ENCODE data around the gene RMI2.

RMI2 gene

GRCh38 chr16:11313493-11314308 is 31.6 kb upstream of the RMI2 start:
- Histone ChIP-seq H3K9ac (ENCODE audit: low read length) (no peak overlapping the region), H3K4me1 (ENCODE audit: control insufficient read depth, low read depth, low read length) (peaks cover 41% of the 10 kb centered on the region), H3K27me3 (ENCODE audit: control insufficient read depth, insufficient read depth, low read length) (no peaks in the 10 kb centered on the region), H3K9me3 (ENCODE audit: control insufficient read depth, low read depth, low read length) (no peaks in the 10 kb centered on the region), H3K27ac (ENCODE audit: low read length) (peak overlapping the region; percentile 1), H3K4me3 (ENCODE audit: low read length) (peak overlapping the region; percentile 3), H3K36me3 (ENCODE audit: control insufficient read depth, low read depth, low read length) (no peaks in the 10 kb centered on the region)

- H3K27me3 ChIP-seq (ENCODE audit: control insufficient read depth, insufficient read depth, low read length), result no peaks in the 10 kb centered on the region
- peaks cover 41% of the 10 kb centered on the region for H3K4me1 ChIP-seq (ENCODE audit: control insufficient read depth, low read depth, low read length)
- H3K4me3 ChIP-seq (ENCODE audit: low read length), result no peak overlapping the region
- H3K27ac ChIP-seq (ENCODE audit: low read length), result no peak overlapping the region
- H3K36me3 ChIP-seq (ENCODE audit: control insufficient read depth, low read depth, low read length), result no peaks in the 10 kb centered on the region
- H3K9me3 ChIP-seq (ENCODE audit: control insufficient read depth, low read depth, low read length), result no peaks in the 10 kb centered on the region
- H3K9ac ChIP-seq (ENCODE audit: low read length), result no peak overlapping the region
These were observed 30.9 kb upstream of the RMI2 start for GRCh38 chr16:11314309-11314894.

- no peak overlapping the region for H3K27ac ChIP-seq (ENCODE audit: low read length)
- peak overlapping the region; percentile 56 for H3K9ac ChIP-seq (ENCODE audit: low read length)
- H3K4me1 ChIP-seq (ENCODE audit: control insufficient read depth, low read depth, low read length), result peaks cover 41% of the 10 kb centered on the region
- H3K9me3 ChIP-seq (ENCODE audit: control insufficient read depth, low read depth, low read length), result no peaks in the 10 kb centered on the region
- no peaks in the 10 kb centered on the region for H3K27me3 ChIP-seq (ENCODE audit: control insufficient read depth, insufficient read depth, low read length)
- no peaks in the 10 kb centered on the region for H3K36me3 ChIP-seq (ENCODE audit: control insufficient read depth, low read depth, low read length)
- H3K4me3 ChIP-seq (ENCODE audit: low read length), result no peak overlapping the region
These were observed 29.7 kb upstream of the RMI2 start for GRCh38 chr16:11315510-11315909.

GRCh38 chr16:11316331-11317015 is 28.8 kb upstream of the RMI2 start:
- H3K4me1 ChIP-seq (ENCODE audit: control insufficient read depth, low read depth, low read length), result peaks cover 41% of the 10 kb centered on the region
- no peaks in the 10 kb centered on the region for H3K27me3 ChIP-seq (ENCODE audit: control insufficient read depth, insufficient read depth, low read length)
- H3K9me3 ChIP-seq (ENCODE audit: control insufficient read depth, low read depth, low read length), result no peaks in the 10 kb centered on the region
- peak overlapping the region; percentile 56 for H3K9ac ChIP-seq (ENCODE audit: low read length)
- peak overlapping the region; percentile 74 for H3K27ac ChIP-seq (ENCODE audit: low read length)
- H3K4me3 ChIP-seq (ENCODE audit: low read length), result peak overlapping the region; percentile 47
- H3K36me3 ChIP-seq (ENCODE audit: control insufficient read depth, low read depth, low read length), result no peaks in the 10 kb centered on the region

GRCh38 chr16:11318817-11319216 is 26.4 kb upstream of the RMI2 start:
- no peaks in the 10 kb centered on the region for H3K27me3 ChIP-seq (ENCODE audit: control insufficient read depth, insufficient read depth, low read length)
- H3K9me3 ChIP-seq (ENCODE audit: control insufficient read depth, low read depth, low read length), result no peaks in the 10 kb centered on the region
- no peak overlapping the region for H3K9ac ChIP-seq (ENCODE audit: low read length)

GRCh38 chr16:11319529-11320146 is 25.6 kb upstream of the RMI2 start:
- H3K4me1 ChIP-seq (ENCODE audit: control insufficient read depth, low read depth, low read length), result peaks cover 18% of the 10 kb centered on the region
- no peaks in the 10 kb centered on the region for H3K36me3 ChIP-seq (ENCODE audit: control insufficient read depth, low read depth, low read length)
- H3K27me3 ChIP-seq (ENCODE audit: control insufficient read depth, insufficient read depth, low read length), result no peaks in the 10 kb centered on the region
- no peak overlapping the region for H3K4me3 ChIP-seq (ENCODE audit: low read length)
- no peaks in the 10 kb centered on the region for H3K9me3 ChIP-seq (ENCODE audit: control insufficient read depth, low read depth, low read length)
- no peak overlapping the region for H3K27ac ChIP-seq (ENCODE audit: low read length)
- no peak overlapping the region for H3K9ac ChIP-seq (ENCODE audit: low read length)

More at GRCh38 chr16:11318817-11319216, 26.4 kb upstream of the RMI2 start:
- Histone ChIP-seq H3K4me3 (ENCODE audit: low read length) (no peak overlapping the region), H3K36me3 (ENCODE audit: control insufficient read depth, low read depth, low read length) (no peaks in the 10 kb centered on the region), H3K4me1 (ENCODE audit: control insufficient read depth, low read depth, low read length) (peaks cover 26% of the 10 kb centered on the region), H3K27ac (ENCODE audit: low read length) (no peak overlapping the region)

GRCh38 chr16:11320170-11320569 is 25.1 kb upstream of the RMI2 start:
- Histone ChIP-seq H3K27ac (ENCODE audit: low read length) (no peak overlapping the region), H3K9ac (ENCODE audit: low read length) (no peak overlapping the region), H3K36me3 (ENCODE audit: control insufficient read depth, low read depth, low read length) (no peaks in the 10 kb centered on the region), H3K4me1 (ENCODE audit: control insufficient read depth, low read depth, low read length) (peaks cover 13% of the 10 kb centered on the region), H3K27me3 (ENCODE audit: control insufficient read depth, insufficient read depth, low read length) (no peaks in the 10 kb centered on the region), H3K4me3 (ENCODE audit: low read length) (no peak overlapping the region), H3K9me3 (ENCODE audit: control insufficient read depth, low read depth, low read length) (no peaks in the 10 kb centered on the region)

- Histone ChIP-seq H3K9me3 (ENCODE audit: control insufficient read depth, low read depth, low read length) (no peaks in the 10 kb centered on the region), H3K4me1 (ENCODE audit: control insufficient read depth, low read depth, low read length) (peaks cover 3% of the 10 kb centered on the region), H3K36me3 (ENCODE audit: control insufficient read depth, low read depth, low read length) (no peaks in the 10 kb centered on the region), H3K4me3 (ENCODE audit: low read length) (no peak overlapping the region), H3K9ac (ENCODE audit: low read length) (no peak overlapping the region), H3K27me3 (ENCODE audit: control insufficient read depth, insufficient read depth, low read length) (no peaks in the 10 kb centered on the region), H3K27ac (ENCODE audit: low read length) (no peak overlapping the region)
These were observed 23.6 kb upstream of the RMI2 start for GRCh38 chr16:11321662-11322061.

GRCh38 chr16:11322823-11323222 is 22.4 kb upstream of the RMI2 start:
- no peak overlapping the region for H3K9ac ChIP-seq (ENCODE audit: low read length)
- H3K4me1 ChIP-seq (ENCODE audit: control insufficient read depth, low read depth, low read length), result peaks cover under 1% of the 10 kb centered on the region
- no peaks in the 10 kb centered on the region for H3K36me3 ChIP-seq (ENCODE audit: control insufficient read depth, low read depth, low read length)
- no peak overlapping the region for H3K4me3 ChIP-seq (ENCODE audit: low read length)
- no peaks in the 10 kb centered on the region for H3K9me3 ChIP-seq (ENCODE audit: control insufficient read depth, low read depth, low read length)
- no peaks in the 10 kb centered on the region for H3K27me3 ChIP-seq (ENCODE audit: control insufficient read depth, insufficient read depth, low read length)
- H3K27ac ChIP-seq (ENCODE audit: low read length), result no peak overlapping the region

- Histone ChIP-seq H3K36me3 (ENCODE audit: control insufficient read depth, low read depth, low read length) (no peaks in the 10 kb centered on the region), H3K4me3 (ENCODE audit: low read length) (no peak overlapping the region), H3K27ac (ENCODE audit: low read length) (no peak overlapping the region), H3K9ac (ENCODE audit: low read length) (no peak overlapping the region), H3K9me3 (ENCODE audit: control insufficient read depth, low read depth, low read length) (no peaks in the 10 kb centered on the region), H3K4me1 (ENCODE audit: control insufficient read depth, low read depth, low read length) (peaks cover 9% of the 10 kb centered on the region), H3K27me3 (ENCODE audit: control insufficient read depth, insufficient read depth, low read length) (no peaks in the 10 kb centered on the region)
These were observed 21.5 kb upstream of the RMI2 start for GRCh38 chr16:11323551-11324336.
